SU-DHL-6 (cell line): ENCODE data around the gene PALLD.

Source experiments
- CTCF ChIP-seq: fragments of 200-600 bp; sonication (generic); IDR thresholded peaks from one replicate; pipeline ENCODE4 v1.5.1; 2017; ENCODE audit warnings: antibody characterized with exemption, mild to moderate bottlenecking, low read length, moderate library complexity; ENCODE audit not compliant: insufficient read depth, poor library complexity, severe bottlenecking
- EZH2phosphoT487 ChIP-seq: fragments of 200-600 bp; sonication (generic), shearing (Covaris generic); conservative IDR thresholded peaks from 2 replicates; pipeline ENCODE4 v1.6.1; 2018; ENCODE audit warnings: mild to moderate bottlenecking, antibody characterized with exemption, low read length, moderate library complexity, mixed read lengths

- no peak for TF ChIP-seq CTCF
- no peak for TF ChIP-seq EZH2phosphoT487
These were observed 4.6 kb downstream of the PALLD start for GRCh38 chr4:168501407-168501806.
